SK-N-SH (cell line): ENCODE measurements around the gene ARHGAP44.

Source experiments
- ELF1 ChIP-seq: IDR thresholded peaks from 2 replicates; pipeline ENCODE4 v1.4.0; 2012
- EP300 ChIP-seq, 2 experiments: IDR thresholded peaks; 2 replicates each; pipeline versions ENCODE4 v1.4.0 to v1.6.1; 2012; ENCODE audit warnings: borderline replicate concordance in 1 of 2, low read depth in 1 of 2, low read length in 1 of 2
- EZH2phosphoT487 ChIP-seq: fragments of 200-600 bp; sonication (generic); IDR thresholded peaks from 2 replicates; pipeline ENCODE4 v1.6.1; 2017; ENCODE audit warnings: low read depth, mixed run types, mild to moderate bottlenecking, antibody characterized with exemption, moderate library complexity, borderline replicate concordance
- JUND ChIP-seq: IDR thresholded peaks from 2 replicates; pipeline ENCODE4 v1.4.0; 2012
- MXI1 ChIP-seq: IDR thresholded peaks from 2 replicates; pipeline ENCODE4 v1.6.1; 2012; ENCODE audit warnings: mild to moderate bottlenecking, low read depth, low read length, improper control_type of control experiment
- NFIC ChIP-seq: IDR thresholded peaks from 2 replicates; pipeline ENCODE4 v1.4.0; 2012; ENCODE audit warnings: borderline replicate concordance
- POLR2AphosphoS5 ChIP-seq: IDR thresholded peaks from 2 replicates; pipeline ENCODE4 v1.6.1; 2012; ENCODE audit warnings: low read depth, low read length
- TF ChIP-seq, protein P1 (sequence below): fragments of 200-600 bp; sonication (generic); IDR thresholded peaks from 2 replicates; pipeline ENCODE4 v1.6.1; 2017; ENCODE audit warnings: antibody characterized with exemption, mild to moderate bottlenecking, moderate library complexity
- TF ChIP-seq, protein P2 (sequence below): IDR thresholded peaks from 2 replicates; pipeline ENCODE4 v1.6.1; 2012; ENCODE audit warnings: mild to moderate bottlenecking, low read depth, low read length, moderate library complexity
- TF ChIP-seq, protein P3 (sequence below): IDR thresholded peaks from 2 replicates; pipeline ENCODE4 v1.4.0; 2012; ENCODE audit warnings: low read depth
- TF ChIP-seq, protein P4 (sequence below): IDR thresholded peaks from 2 replicates; pipeline ENCODE4 v1.4.0; 2012; ENCODE audit warnings: low read depth, borderline replicate concordance
- TF ChIP-seq, protein P5 (sequence below): IDR thresholded peaks from 2 replicates; pipeline ENCODE4; 2012
- TF ChIP-seq, protein P6 (sequence below): fragments of 150-350 bp; IDR thresholded peaks from 2 replicates; pipeline ENCODE4 v1.6.1; 2017; ENCODE audit warnings: antibody characterized with exemption, low read length, low read depth, borderline replicate concordance

DNA sequence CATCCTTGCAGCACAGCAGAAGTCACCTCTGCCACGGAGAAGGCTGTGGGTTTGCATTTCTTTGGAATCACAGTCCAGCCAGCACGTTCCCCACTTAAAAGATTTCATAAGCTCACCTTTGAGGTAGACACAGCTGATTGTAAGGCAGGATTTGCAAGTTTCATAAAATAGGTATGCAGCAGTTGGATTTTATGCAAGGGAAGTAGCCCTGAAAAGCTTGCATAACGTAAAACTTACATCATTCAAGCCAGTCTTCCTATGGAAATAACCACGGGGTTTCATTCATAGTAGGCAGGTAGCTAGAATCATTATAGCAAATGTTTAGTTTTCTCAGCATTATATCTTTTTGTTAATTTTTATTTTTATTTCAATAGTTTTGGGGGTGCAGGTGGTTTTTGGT, 49.8 kb upstream of the ARHGAP44 start:
- TF ChIP-seq POLR2AphosphoS5 (no peak), MXI1 (no peak), EP300 (IDR thresholded peaks at IDR 0.05; ENCODE audit: borderline replicate concordance in 1 of 2, low read depth in 1 of 2, low read length in 1 of 2) (no peak), NFIC (no peak), EZH2phosphoT487 (no peak), ELF1 (no peak), JUND (no peak)
- TF ChIP-seq, protein P1, sequence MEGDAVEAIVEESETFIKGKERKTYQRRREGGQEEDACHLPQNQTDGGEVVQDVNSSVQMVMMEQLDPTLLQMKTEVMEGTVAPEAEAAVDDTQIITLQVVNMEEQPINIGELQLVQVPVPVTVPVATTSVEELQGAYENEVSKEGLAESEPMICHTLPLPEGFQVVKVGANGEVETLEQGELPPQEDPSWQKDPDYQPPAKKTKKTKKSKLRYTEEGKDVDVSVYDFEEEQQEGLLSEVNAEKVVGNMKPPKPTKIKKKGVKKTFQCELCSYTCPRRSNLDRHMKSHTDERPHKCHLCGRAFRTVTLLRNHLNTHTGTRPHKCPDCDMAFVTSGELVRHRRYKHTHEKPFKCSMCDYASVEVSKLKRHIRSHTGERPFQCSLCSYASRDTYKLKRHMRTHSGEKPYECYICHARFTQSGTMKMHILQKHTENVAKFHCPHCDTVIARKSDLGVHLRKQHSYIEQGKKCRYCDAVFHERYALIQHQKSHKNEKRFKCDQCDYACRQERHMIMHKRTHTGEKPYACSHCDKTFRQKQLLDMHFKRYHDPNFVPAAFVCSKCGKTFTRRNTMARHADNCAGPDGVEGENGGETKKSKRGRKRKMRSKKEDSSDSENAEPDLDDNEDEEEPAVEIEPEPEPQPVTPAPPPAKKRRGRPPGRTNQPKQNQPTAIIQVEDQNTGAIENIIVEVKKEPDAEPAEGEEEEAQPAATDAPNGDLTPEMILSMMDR = no peak
- TF ChIP-seq, protein P2, sequence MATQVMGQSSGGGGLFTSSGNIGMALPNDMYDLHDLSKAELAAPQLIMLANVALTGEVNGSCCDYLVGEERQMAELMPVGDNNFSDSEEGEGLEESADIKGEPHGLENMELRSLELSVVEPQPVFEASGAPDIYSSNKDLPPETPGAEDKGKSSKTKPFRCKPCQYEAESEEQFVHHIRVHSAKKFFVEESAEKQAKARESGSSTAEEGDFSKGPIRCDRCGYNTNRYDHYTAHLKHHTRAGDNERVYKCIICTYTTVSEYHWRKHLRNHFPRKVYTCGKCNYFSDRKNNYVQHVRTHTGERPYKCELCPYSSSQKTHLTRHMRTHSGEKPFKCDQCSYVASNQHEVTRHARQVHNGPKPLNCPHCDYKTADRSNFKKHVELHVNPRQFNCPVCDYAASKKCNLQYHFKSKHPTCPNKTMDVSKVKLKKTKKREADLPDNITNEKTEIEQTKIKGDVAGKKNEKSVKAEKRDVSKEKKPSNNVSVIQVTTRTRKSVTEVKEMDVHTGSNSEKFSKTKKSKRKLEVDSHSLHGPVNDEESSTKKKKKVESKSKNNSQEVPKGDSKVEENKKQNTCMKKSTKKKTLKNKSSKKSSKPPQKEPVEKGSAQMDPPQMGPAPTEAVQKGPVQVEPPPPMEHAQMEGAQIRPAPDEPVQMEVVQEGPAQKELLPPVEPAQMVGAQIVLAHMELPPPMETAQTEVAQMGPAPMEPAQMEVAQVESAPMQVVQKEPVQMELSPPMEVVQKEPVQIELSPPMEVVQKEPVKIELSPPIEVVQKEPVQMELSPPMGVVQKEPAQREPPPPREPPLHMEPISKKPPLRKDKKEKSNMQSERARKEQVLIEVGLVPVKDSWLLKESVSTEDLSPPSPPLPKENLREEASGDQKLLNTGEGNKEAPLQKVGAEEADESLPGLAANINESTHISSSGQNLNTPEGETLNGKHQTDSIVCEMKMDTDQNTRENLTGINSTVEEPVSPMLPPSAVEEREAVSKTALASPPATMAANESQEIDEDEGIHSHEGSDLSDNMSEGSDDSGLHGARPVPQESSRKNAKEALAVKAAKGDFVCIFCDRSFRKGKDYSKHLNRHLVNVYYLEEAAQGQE = no peak
- TF ChIP-seq, protein P3, sequence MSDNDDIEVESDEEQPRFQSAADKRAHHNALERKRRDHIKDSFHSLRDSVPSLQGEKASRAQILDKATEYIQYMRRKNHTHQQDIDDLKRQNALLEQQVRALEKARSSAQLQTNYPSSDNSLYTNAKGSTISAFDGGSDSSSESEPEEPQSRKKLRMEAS = no peak
- TF ChIP-seq, protein P4, sequence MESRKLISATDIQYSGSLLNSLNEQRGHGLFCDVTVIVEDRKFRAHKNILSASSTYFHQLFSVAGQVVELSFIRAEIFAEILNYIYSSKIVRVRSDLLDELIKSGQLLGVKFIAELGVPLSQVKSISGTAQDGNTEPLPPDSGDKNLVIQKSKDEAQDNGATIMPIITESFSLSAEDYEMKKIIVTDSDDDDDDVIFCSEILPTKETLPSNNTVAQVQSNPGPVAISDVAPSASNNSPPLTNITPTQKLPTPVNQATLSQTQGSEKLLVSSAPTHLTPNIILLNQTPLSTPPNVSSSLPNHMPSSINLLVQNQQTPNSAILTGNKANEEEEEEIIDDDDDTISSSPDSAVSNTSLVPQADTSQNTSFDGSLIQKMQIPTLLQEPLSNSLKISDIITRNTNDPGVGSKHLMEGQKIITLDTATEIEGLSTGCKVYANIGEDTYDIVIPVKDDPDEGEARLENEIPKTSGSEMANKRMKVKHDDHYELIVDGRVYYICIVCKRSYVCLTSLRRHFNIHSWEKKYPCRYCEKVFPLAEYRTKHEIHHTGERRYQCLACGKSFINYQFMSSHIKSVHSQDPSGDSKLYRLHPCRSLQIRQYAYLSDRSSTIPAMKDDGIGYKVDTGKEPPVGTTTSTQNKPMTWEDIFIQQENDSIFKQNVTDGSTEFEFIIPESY = no peak
- TF ChIP-seq, protein P5, sequence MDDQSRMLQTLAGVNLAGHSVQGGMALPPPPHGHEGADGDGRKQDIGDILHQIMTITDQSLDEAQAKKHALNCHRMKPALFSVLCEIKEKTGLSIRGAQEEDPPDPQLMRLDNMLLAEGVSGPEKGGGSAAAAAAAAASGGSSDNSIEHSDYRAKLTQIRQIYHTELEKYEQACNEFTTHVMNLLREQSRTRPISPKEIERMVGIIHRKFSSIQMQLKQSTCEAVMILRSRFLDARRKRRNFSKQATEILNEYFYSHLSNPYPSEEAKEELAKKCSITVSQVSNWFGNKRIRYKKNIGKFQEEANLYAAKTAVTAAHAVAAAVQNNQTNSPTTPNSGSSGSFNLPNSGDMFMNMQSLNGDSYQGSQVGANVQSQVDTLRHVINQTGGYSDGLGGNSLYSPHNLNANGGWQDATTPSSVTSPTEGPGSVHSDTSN = no peak
- TF ChIP-seq, protein P6, sequence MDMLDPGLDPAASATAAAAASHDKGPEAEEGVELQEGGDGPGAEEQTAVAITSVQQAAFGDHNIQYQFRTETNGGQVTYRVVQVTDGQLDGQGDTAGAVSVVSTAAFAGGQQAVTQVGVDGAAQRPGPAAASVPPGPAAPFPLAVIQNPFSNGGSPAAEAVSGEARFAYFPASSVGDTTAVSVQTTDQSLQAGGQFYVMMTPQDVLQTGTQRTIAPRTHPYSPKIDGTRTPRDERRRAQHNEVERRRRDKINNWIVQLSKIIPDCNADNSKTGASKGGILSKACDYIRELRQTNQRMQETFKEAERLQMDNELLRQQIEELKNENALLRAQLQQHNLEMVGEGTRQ = no peak
